Thoracic aorta (tissue), 2 donors: ENCODE measurements around the gene IGDCC3. TPM values are rescaled to one million over a fixed set of nuclear protein-coding genes. Genes with fewer than 3 reads are reported as not detected.

Experiments
- ATAC-seq: fragments of 150-250 bp; one replicate; pipeline ENCODE4 v1.8.0; 2017; ENCODE audit warnings: low read depth; ENCODE audit not compliant: insufficient number of reproducible peaks, low FRiP score
- DNase-seq: peaks from one replicate; pipeline ENCODE4 v3.0.0-alpha.2; 2020; ENCODE audit warnings: low spot score
- H3K27ac ChIP-seq, 2 donors: fragments of 200-600 bp; sonication (generic); 1 replicate in 1 of 2; 2 replicates in 1 of 2; pipeline ENCODE4 v1.5.1; 2016; ENCODE audit warnings: mild to moderate bottlenecking in 2 of 2, moderate library complexity in 2 of 2
- H3K27me3 ChIP-seq: fragments of 200-600 bp; sonication (generic); replicated peaks from 2 replicates; pipeline ENCODE4 v1.6.0; 2016; ENCODE audit warnings: mild to moderate bottlenecking; ENCODE audit not compliant: insufficient read depth
- H3K36me3 ChIP-seq: fragments of 200-600 bp; sonication (generic); one replicate; pipeline ENCODE4 v1.5.1; 2016
- H3K4me1 ChIP-seq, 2 donors: fragments of 200-600 bp; sonication (generic); 1 replicate in 1 of 2; 2 replicates in 1 of 2; pipeline versions ENCODE4 v1.5.1 to v1.6.0; 2016; ENCODE audit warnings: low read depth in 2 of 2, mild to moderate bottlenecking in 1 of 2; ENCODE audit not compliant: control insufficient read depth in 1 of 2
- H3K4me3 ChIP-seq: fragments of 200-600 bp; sonication (generic); 2 replicates; pipeline ENCODE4 v1.5.1; 2016; ENCODE audit warnings: mild to moderate bottlenecking
- H3K9me3 ChIP-seq: fragments of 200-600 bp; sonication (generic); 2 replicates; pipeline ENCODE4 v1.5.1; 2016
- CTCF ChIP-seq: fragments of 200-600 bp; sonication (generic); IDR thresholded peaks from one replicate; pipeline ENCODE4 v1.5.1; 2019; ENCODE audit warnings: antibody characterized with exemption
- total RNA-seq, 2 donors: library from RNA; depleted of rRNA; stranded (reverse); fragments of >200 nt; gene quantifications; one replicate each; pipeline versions ENCODE4 v1.1.0 to v1.2.3, GENCODE V29; 2016

Gene IGDCC3
- total RNA-seq, 2 donors from 2014 or later = not detected

DNA sequence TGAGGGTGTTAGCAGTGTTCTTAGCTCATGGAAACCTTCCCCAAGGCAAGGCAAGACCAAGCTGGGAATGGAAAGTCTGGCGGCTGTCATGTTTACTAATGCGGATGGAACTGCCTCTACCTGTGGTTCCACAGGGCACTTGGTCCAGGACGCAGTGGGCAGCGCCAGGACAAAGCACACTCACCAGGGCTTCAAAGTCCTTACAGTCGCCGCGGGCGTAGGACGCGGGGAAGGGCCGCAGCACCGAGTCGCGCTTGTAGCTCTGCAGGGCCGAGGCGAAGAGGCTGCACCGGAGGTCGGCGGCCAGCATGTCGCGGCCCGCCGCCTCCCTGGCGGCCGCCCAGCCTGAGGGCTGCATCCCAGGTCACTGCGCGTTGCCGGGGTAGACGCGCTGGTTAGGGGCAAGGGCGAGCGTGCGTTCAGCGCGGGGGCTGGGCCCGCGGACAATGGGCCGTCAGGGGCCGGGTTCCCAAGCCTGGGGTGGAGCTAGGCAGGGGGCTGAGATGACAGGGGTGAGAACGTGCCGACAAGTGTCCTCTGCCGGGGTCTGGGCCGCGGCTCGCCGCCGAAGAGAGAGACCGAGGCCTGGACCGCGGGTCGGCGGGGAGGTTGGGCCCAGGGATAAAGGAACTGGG lies 91.6 kb downstream of the IGDCC3 start:
- DNase-seq = no peak
- no peak for TF ChIP-seq CTCF
- peaks cover 2 to 20% of the 10 kb centered on the region in 2 donors for H3K4me1 ChIP-seq
- H3K27me3 ChIP-seq = no peaks in the 10 kb centered on the region
- ATAC-seq = peak; percentile 14
- no peaks in the 10 kb centered on the region for H3K9me3 ChIP-seq
- H3K4me3 ChIP-seq = peak overlapping the region; percentile 96
- H3K27ac ChIP-seq = peak overlapping the region; percentile 74 to 92
- no peaks in the 10 kb centered on the region for H3K36me3 ChIP-seq

- Histone ChIP-seq H3K36me3 (no peaks in the 10 kb centered on the region), H3K27me3 (no peaks in the 10 kb centered on the region), H3K9me3 (no peaks in the 10 kb centered on the region), H3K27ac (peak overlapping the region; percentile 74 to 92), H3K4me3 (peak overlapping the region; percentile 96), H3K4me1 (peaks cover 2 to 20% of the 10 kb centered on the region in 2 donors)
- no peak for DNase-seq
- no peak for TF ChIP-seq CTCF
- ATAC-seq = no peak
Measured at GRCh38 chr15:65285291-65286068, 92.3 kb downstream of the IGDCC3 start.

DNA sequence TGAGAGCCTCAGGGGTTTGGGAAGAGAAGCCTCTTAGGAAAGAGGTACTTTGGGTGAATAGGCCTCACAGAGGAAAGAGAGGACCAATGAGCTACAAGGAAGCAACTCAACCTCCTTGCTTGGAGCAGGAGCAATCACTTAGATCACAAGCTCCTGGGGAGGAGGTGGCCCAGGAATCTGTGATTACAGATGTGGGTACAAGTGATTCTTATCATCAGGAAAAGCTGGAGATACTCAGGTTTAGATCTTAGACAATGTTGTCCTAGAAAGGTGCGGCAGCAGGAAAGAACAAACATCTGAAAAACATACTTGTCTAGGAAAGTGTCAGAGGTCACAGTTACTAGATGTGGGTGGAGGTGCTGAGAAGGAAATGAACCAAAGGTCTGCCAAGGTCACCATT lies 99.3 kb downstream of the IGDCC3 start:
- DNase-seq (no peak), ATAC-seq (no peak)
- no peak for TF ChIP-seq CTCF
- H3K9me3 ChIP-seq = no peaks in the 10 kb centered on the region
- no peak overlapping the region for H3K27ac ChIP-seq
- H3K36me3 ChIP-seq = no peaks in the 10 kb centered on the region
- H3K27me3 ChIP-seq = no peaks in the 10 kb centered on the region
- H3K4me1 ChIP-seq = no peaks in the 10 kb centered on the region
- H3K4me3 ChIP-seq = no peak overlapping the region

Other genes starting within 250 kb of the IGDCC3 start
- gene PDCD7, start 244.2 kb downstream of the IGDCC3 start, total RNA-seq = 10 to 100 TPM; 18.5 to 26.7 TPM
- 10 to 100 TPM; 19.8 to 50.5 TPM for gene CLPX, start 192.7 kb downstream of the IGDCC3 start, total RNA-seq
- 10 to 100 TPM in 1 of 2 donors, 1 to 10 TPM in 1; 8.5 to 15.8 TPM for gene CILP, start 166.5 kb downstream of the IGDCC3 start, total RNA-seq
- 10 to 100 TPM in 1 of 2 donors, 1 to 10 TPM in 1; 7.2 to 15.4 TPM for gene PARP16, start 91.1 kb downstream of the IGDCC3 start, total RNA-seq
- not detected for gene RNU5A-1, start 82.0 kb downstream of the IGDCC3 start, total RNA-seq
- not detected for gene RNU5B-1, start 73.3 kb downstream of the IGDCC3 start, total RNA-seq
- gene IGDCC4, start 44.9 kb upstream of the IGDCC3 start, total RNA-seq = 1 to 10 TPM in 1 of 2 donors, under 1 TPM in 1; 0.95 to 2.8 TPM
- gene DPP8, start 139.7 kb upstream of the IGDCC3 start, total RNA-seq = 10 to 100 TPM; 38.3 to 58.0 TPM
- gene HACD3, start 152.5 kb upstream of the IGDCC3 start, total RNA-seq = 10 to 100 TPM; 20.0 to 31.0 TPM
- 10 to 100 TPM; 36.8 to 39.7 TPM for gene INTS14, start 233.1 kb upstream of the IGDCC3 start, total RNA-seq
- 1 to 10 TPM; 6.1 to 7.3 TPM for gene SLC24A1, start 243.9 kb upstream of the IGDCC3 start, total RNA-seq